Vagina (tissue), 2 donors: ENCODE results near the gene ADAMTS14.

ENCODE experiments used
- POLR2A ChIP-seq, 2 donors: fragments of 450-650 bp; IDR thresholded peaks; one replicate each; pipeline ENCODE4 v1.6.1; 2017; ENCODE audit warnings: antibody characterized with exemption in 2 of 2, mild to moderate bottlenecking in 2 of 2, moderate library complexity in 2 of 2
- POLR2AphosphoS5 ChIP-seq, 2 donors: sonication (generic); formaldehyde crosslinking; IDR thresholded peaks; one replicate each; pipeline ENCODE4 v1.9.0; 2017; ENCODE audit warnings: antibody characterized with exemption in 2 of 2, mild to moderate bottlenecking in 2 of 2, low read depth in 1 of 2; ENCODE audit not compliant: insufficient read depth in 1 of 2
- TF ChIP-seq, protein P1 (sequence below), 3 experiments: fragments of 450-650 bp in 2 of 3; fragments of 200-600 bp in 1 of 3; sonication (generic) in 1 of 3; IDR thresholded peaks; one replicate each; pipeline ENCODE4 v1.5.1; 2017 to 2019; ENCODE audit warnings: antibody characterized with exemption in 3 of 3, mild to moderate bottlenecking in 2 of 3, moderate library complexity in 2 of 3

DNA sequence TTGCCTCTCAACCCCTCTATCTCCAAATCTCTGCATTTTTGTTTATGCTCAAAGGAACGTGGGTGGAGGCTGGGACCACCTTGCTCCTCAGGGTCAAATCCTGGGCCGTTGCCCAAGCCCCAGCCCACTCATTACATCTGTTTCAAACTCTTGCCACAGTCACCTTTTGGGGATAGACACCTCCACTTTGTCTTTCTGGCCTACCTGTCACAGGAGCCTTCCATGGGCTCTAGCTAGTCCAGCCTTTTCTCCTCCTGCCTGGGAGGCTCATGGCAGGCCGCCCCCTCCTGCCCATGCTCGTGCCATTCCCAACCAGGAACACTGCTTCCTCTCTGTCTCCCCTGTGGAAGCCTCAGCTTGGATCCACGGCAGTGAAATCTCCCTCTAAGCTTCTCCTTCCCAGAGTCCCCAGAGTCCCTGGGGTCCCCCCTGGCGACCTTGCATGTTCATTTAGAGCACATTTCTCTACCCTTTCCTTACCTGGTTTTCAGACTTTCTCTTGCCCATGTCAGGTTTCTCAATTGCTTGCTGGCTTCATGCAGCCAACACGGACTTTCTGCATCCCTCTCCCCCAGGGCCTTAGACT, 2.5 kb upstream of the ADAMTS14 start:
- TF ChIP-seq, protein P1, sequence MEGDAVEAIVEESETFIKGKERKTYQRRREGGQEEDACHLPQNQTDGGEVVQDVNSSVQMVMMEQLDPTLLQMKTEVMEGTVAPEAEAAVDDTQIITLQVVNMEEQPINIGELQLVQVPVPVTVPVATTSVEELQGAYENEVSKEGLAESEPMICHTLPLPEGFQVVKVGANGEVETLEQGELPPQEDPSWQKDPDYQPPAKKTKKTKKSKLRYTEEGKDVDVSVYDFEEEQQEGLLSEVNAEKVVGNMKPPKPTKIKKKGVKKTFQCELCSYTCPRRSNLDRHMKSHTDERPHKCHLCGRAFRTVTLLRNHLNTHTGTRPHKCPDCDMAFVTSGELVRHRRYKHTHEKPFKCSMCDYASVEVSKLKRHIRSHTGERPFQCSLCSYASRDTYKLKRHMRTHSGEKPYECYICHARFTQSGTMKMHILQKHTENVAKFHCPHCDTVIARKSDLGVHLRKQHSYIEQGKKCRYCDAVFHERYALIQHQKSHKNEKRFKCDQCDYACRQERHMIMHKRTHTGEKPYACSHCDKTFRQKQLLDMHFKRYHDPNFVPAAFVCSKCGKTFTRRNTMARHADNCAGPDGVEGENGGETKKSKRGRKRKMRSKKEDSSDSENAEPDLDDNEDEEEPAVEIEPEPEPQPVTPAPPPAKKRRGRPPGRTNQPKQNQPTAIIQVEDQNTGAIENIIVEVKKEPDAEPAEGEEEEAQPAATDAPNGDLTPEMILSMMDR (IDR thresholded peaks at IDR 0.05) = no peak
- TF ChIP-seq POLR2A (IDR thresholded peaks at IDR 0.05) (no peak), POLR2AphosphoS5 (IDR thresholded peaks at IDR 0.05; ENCODE audit: insufficient read depth in 1 of 2, low read depth in 1 of 2) (no peak)
